ENCODE results near the gene XPC. TPM values are rescaled to one million over a fixed set of nuclear protein-coding genes. Genes with fewer than 3 reads are reported as not detected.

Gene XPC
- total and polyA plus RNA-seq, 5 donors, result 8.8 to 16.1 (median 13.3) TPM

DNA sequence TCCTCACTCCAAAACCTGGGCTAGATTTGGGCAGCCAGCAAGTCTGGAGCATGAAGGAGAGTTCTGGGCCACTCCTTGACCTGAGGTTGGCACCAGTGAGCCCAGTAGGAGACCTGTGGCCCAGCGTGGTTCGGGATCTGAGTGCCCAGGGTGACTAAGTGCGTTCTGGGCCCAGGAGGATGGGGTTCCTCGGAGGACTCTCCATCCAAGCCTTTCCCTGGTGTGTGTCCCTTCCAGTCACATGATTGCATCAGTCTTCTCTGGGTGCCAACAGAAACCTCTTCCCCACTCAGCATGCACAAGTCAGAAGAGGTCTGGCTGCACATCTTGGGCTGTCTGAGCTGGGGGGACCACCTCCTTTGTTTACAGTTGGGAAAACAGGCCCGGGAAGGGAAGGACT is 38.6 kb downstream of the XPC start:
- intact Hi-C loops (cut with DNase I), result no loop called here
- Histone ChIP-seq H3K4me1 (ENCODE audit: control insufficient read depth, insufficient read depth, low read length) (peaks cover 9% of the 10 kb centered on the region), H3K4me3 (ENCODE audit: low read length) (no peak overlapping the region), H3K27me3 (ENCODE audit: control insufficient read depth, insufficient read depth) (no peaks in the 10 kb centered on the region), H3K9me3 (ENCODE audit: control insufficient read depth, low read length) (no peaks in the 10 kb centered on the region), H3K27ac (ENCODE audit: low read length) (no peak overlapping the region)
- DNase-seq, result no peak
- 82% methylated on average over 5 of the region's 5 CpGs for WGBS
- ATAC-seq, result no peak

DNA sequence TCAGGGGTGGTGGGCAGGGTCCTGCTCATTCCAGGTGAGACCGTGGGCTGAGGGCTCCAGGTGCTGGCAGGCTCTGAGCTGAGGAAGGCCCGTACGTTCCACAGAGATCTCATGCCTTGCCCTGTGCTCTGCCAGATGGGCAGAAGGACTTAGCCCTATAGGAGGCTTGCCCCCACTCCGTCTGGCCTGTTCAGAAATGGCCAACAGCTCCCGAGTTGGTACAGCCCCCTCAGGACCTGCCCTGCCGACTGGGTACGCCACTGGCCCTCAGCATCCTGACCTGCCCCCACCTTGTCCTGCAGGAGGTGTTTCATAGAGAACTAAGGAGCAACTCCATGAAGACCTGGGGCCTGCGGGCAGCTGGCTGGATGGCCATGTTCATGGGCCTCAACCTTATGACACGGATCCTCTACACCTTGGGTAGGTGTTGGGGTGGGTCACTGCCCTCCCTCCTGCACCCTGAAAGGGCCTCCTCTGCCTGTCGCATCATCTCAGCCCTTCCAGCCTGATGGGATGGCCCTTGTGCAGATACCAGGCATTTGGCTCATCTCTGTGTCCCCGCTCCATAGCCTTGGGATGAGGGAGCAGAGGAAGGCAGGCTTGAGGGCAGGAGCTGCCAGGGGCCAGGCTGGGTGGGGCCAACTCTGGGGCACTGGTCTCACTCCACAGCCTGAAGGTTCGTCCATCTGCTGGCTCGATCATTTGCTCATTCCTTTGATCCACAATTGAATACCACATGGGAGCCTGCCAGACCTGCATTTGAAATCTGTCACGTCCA is 39.3 kb downstream of the XPC start:
- ATAC-seq (no peak), DNase-seq (peak in 1 of 3 donors; percentile 49)
- intact Hi-C loops (cut with DNase I), result no loop called here
- Histone ChIP-seq H3K27me3 (ENCODE audit: control insufficient read depth, insufficient read depth) (no peaks in the 10 kb centered on the region), H3K4me3 (ENCODE audit: low read length) (no peak overlapping the region), H3K9me3 (ENCODE audit: control insufficient read depth, low read length) (no peaks in the 10 kb centered on the region), H3K4me1 (ENCODE audit: control insufficient read depth, insufficient read depth, low read length) (peaks cover 6% of the 10 kb centered on the region), H3K27ac (ENCODE audit: low read length) (no peak overlapping the region)
- 91% methylated on average over 14 of the region's 14 CpGs for WGBS

GRCh38 chr3:14138109-14138877 is 40.1 kb downstream of the XPC start:
- intact Hi-C loops (cut with DNase I), result no loop called here
- Histone ChIP-seq H3K27ac (ENCODE audit: low read length) (no peak overlapping the region), H3K4me1 (ENCODE audit: control insufficient read depth, insufficient read depth, low read length) (peaks cover 3% of the 10 kb centered on the region), H3K27me3 (ENCODE audit: control insufficient read depth, insufficient read depth) (no peaks in the 10 kb centered on the region), H3K9me3 (ENCODE audit: control insufficient read depth, low read length) (no peaks in the 10 kb centered on the region), H3K4me3 (ENCODE audit: low read length) (no peak overlapping the region)
- ATAC-seq (peak in 1 of 2 donors; percentile 6), DNase-seq (peak in 1 of 3 donors; percentile 43)
- 75% methylated on average over 16 of the region's 16 CpGs for WGBS

DNA sequence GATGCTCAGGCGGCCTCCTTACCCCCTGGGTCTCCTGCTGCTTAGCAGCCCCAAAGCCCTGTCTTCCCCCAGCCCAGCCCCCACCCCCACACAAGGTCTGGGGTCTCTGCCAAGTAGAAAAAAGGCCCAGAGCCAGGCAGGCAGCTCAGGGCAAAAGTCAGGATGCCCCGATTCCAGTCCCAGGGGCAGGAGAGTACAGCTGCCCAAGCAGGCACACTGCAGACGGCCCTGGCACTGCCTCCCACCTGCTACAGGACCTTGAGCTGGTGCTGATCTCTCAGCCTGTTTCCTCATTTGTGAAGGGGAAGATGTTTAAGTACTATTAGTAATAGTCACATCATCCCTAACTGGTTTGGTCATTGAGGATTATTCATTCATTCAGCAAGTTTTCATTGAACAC is 41.0 kb downstream of the XPC start:
- intact Hi-C loops (cut with DNase I), result no loop called here
- Histone ChIP-seq H3K27ac (ENCODE audit: low read length) (peak overlapping the region; percentile 6), H3K4me1 (ENCODE audit: control insufficient read depth, insufficient read depth, low read length) (peaks cover 3% of the 10 kb centered on the region), H3K27me3 (ENCODE audit: control insufficient read depth, insufficient read depth) (no peaks in the 10 kb centered on the region), H3K9me3 (ENCODE audit: control insufficient read depth, low read length) (no peaks in the 10 kb centered on the region), H3K4me3 (ENCODE audit: low read length) (no peak overlapping the region)
- no peak for ATAC-seq
- peak in 1 of 3 donors; percentile 46 for DNase-seq
- 48% methylated on average over 3 of the region's 3 CpGs for WGBS

- no peaks in the 10 kb centered on the region for H3K9me3 ChIP-seq (ENCODE audit: control insufficient read depth, low read length)
- DNase-seq (peak in 1 of 3 donors; percentile 41), ATAC-seq (peak; percentile 17 to 33)
- H3K27me3 ChIP-seq (ENCODE audit: control insufficient read depth, insufficient read depth), result no peaks in the 10 kb centered on the region
- intact Hi-C loops (cut with DNase I), result no loop called here
- H3K4me3 ChIP-seq (ENCODE audit: low read length), result no peak overlapping the region
- H3K27ac ChIP-seq (ENCODE audit: low read length), result peak overlapping the region; percentile 37
- 58% methylated on average over 3 of the region's 3 CpGs for whole genome bisulfite sequencing
- peaks cover 3% of the 10 kb centered on the region for H3K4me1 ChIP-seq (ENCODE audit: control insufficient read depth, insufficient read depth, low read length)
These were observed 41.4 kb downstream of the XPC start for GRCh38 chr3:14137004-14137403.

DNA sequence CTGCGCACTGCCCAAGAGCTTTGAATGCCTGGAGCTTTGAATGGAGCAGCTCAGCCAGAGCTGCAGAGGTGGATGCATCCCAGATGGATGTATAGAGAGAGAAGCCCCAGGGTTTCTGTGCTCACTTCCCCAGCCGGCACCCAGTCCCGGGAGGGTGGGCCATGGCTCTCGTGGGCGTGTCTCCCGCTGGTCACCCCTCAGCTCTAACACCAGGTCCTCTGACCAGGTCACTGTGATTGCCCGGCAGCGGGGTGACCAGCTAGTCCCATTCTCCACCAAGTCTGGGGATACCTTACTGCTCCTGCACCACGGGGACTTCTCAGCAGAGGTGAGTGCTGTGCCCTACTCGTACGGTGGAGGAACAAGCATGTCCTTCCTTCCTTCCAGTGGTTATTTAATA is 42.8 kb downstream of the XPC start:
- WGBS, result 84% methylated on average over 11 of the region's 11 CpGs
- no peak overlapping the region for H3K27ac ChIP-seq (ENCODE audit: low read length)
- DNase-seq, result peak in 1 of 3 donors; percentile 38

GRCh38 chr3:14134291-14134690 is 44.1 kb downstream of the XPC start:
- 92% methylated on average over 6 of the region's 6 CpGs for WGBS
- peak in 1 of 3 donors; percentile 20 for DNase-seq
- Histone ChIP-seq H3K4me3 (ENCODE audit: low read length) (no peak overlapping the region), H3K9me3 (ENCODE audit: control insufficient read depth, low read length) (no peaks in the 10 kb centered on the region), H3K27ac (ENCODE audit: low read length) (no peak overlapping the region), H3K27me3 (ENCODE audit: control insufficient read depth, insufficient read depth) (no peaks in the 10 kb centered on the region), H3K4me1 (ENCODE audit: control insufficient read depth, insufficient read depth, low read length) (peaks cover 3% of the 10 kb centered on the region)
- intact Hi-C loops (cut with DNase I), result no loop called here
- no peak for ATAC-seq

More for the DNA sequence above, 42.8 kb downstream of the XPC start:
- H3K4me3 ChIP-seq (ENCODE audit: low read length), result no peak overlapping the region
- no peaks in the 10 kb centered on the region for H3K27me3 ChIP-seq (ENCODE audit: control insufficient read depth, insufficient read depth)
- ATAC-seq, result no peak
- no peaks in the 10 kb centered on the region for H3K9me3 ChIP-seq (ENCODE audit: control insufficient read depth, low read length)
- peaks cover 3% of the 10 kb centered on the region for H3K4me1 ChIP-seq (ENCODE audit: control insufficient read depth, insufficient read depth, low read length)
- intact Hi-C loops (cut with DNase I), result no loop called here

GRCh38 chr3:14133876-14134275 is 44.5 kb downstream of the XPC start:
- Histone ChIP-seq H3K4me3 (ENCODE audit: low read length) (no peak overlapping the region), H3K27ac (ENCODE audit: low read length) (no peak overlapping the region), H3K27me3 (ENCODE audit: control insufficient read depth, insufficient read depth) (no peaks in the 10 kb centered on the region), H3K9me3 (ENCODE audit: control insufficient read depth, low read length) (no peaks in the 10 kb centered on the region), H3K4me1 (ENCODE audit: control insufficient read depth, insufficient read depth, low read length) (peaks cover 3% of the 10 kb centered on the region)
- ATAC-seq (no peak), DNase-seq (no peak)
- intact Hi-C loops (cut with DNase I), result no loop called here
- 97% methylated on average over 5 of the region's 5 CpGs for WGBS

DNA sequence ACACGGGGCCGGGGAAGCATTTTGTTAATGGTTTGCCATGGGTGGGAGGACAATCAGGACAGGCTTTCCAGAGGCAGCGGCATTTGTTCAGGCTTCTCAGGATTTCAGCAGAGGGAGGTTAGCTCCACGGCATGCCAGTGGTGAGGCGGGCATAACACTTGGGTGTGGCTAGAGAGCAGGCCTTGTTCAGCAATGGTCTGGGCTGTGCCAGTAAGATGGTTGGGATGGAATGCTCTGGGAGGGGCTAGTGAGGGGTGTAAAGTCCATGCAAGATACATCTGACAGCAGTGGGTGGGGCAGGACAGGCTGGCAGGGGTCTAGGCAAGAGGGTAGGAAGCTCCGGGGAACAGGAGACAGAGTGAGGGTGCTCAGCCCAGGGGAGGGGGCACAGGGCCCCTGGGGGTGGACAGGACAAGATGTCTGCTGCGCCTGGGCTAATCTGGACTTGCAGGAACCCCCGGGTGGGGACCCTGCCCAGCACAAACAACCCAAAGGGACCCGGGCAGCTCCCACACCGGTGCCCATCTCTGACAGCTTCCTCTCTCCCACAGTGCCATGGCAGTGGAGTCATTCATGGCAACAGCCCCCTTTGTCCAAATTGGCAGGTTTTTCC is 45.1 kb downstream of the XPC start:
- Histone ChIP-seq H3K27ac (ENCODE audit: low read length) (no peak overlapping the region), H3K4me1 (ENCODE audit: control insufficient read depth, insufficient read depth, low read length) (peaks cover 3% of the 10 kb centered on the region), H3K4me3 (ENCODE audit: low read length) (no peak overlapping the region), H3K27me3 (ENCODE audit: control insufficient read depth, insufficient read depth) (no peaks in the 10 kb centered on the region), H3K9me3 (ENCODE audit: control insufficient read depth, low read length) (no peaks in the 10 kb centered on the region)
- intact Hi-C loops (cut with DNase I), result no loop called here
- DNase-seq (peak in 1 of 3 donors; percentile 40), ATAC-seq (no peak)
- WGBS, result 91% methylated on average over 10 of the region's 10 CpGs

DNA sequence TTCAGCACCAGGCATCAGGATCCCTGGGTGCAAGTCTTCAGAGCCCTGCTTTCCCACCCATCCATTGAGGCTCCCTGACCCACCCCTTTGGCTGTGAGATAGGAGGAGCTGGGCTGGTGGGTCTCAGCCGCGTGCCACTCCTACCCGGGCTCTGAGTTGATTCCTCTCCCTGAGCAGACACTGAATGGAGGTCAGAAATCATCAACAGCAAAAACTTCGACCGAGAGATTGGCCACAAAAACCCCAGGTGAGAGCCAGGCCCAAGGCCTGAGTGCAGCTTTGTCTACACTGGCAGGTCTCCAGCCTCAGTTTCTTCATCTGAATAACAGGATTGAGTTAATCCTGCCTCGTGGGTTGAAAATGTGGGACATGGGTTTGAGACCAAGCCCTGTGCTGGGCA is 45.7 kb downstream of the XPC start:
- DNase-seq, result no peak
- Histone ChIP-seq H3K4me3 (ENCODE audit: low read length) (no peak overlapping the region), H3K4me1 (ENCODE audit: control insufficient read depth, insufficient read depth, low read length) (peaks cover 6% of the 10 kb centered on the region), H3K9me3 (ENCODE audit: control insufficient read depth, low read length) (no peaks in the 10 kb centered on the region), H3K27me3 (ENCODE audit: control insufficient read depth, insufficient read depth) (no peaks in the 10 kb centered on the region), H3K27ac (ENCODE audit: low read length) (no peak overlapping the region)
- no peak for ATAC-seq
- intact Hi-C loops (cut with DNase I), result no loop called here
- 96% methylated on average over 6 of the region's 6 CpGs for WGBS

- no peaks in the 10 kb centered on the region for H3K9me3 ChIP-seq (ENCODE audit: control insufficient read depth, low read length)
- ATAC-seq, result no peak
- H3K27me3 ChIP-seq (ENCODE audit: control insufficient read depth, insufficient read depth), result no peaks in the 10 kb centered on the region
- peak in 1 of 3 donors; percentile 33 for DNase-seq
- 93% methylated on average over 8 of the region's 8 CpGs for WGBS
- H3K4me3 ChIP-seq (ENCODE audit: low read length), result no peak overlapping the region
- H3K4me1 ChIP-seq (ENCODE audit: control insufficient read depth, insufficient read depth, low read length), result peaks cover 12% of the 10 kb centered on the region
- H3K27ac ChIP-seq (ENCODE audit: low read length), result no peak overlapping the region
- intact Hi-C loops (cut with DNase I), result no loop called here
These were observed 46.3 kb downstream of the XPC start for GRCh38 chr3:14132120-14132519.

Measured in right cardiac atrium (tissue), 5 donors.